ENCODE results near the gene EID2. TPM values are rescaled to one million over a fixed set of nuclear protein-coding genes. Genes with fewer than 3 reads are reported as not detected.

Gene EID2
- total and polyA plus RNA-seq, 2 donors (not counting 3 experiments of a cell fraction or from before 2014, with no cell fraction given), result 6.6 to 17.4 TPM

DNA sequence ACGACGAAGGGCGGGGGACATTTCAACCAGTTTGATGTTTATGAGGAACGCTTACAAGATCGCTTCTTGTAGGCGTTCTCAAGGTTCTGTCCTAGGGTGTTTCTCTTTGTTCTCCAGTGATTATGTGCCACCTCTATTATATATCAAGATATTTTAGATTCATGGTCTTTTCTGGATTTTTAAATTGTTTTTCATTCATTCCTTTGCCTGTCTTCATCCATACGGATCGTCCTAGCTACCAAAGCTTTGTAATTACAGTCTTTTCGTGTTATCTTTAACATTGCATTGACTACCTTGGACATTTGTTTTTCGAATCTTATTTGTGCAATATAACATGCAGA is 342 bp upstream of the EID2 start:
- Histone ChIP-seq H3K27me3 (ENCODE audit: control insufficient read depth in 2 of 2, insufficient read depth in 2 of 2, low read length in 2 of 2) (no peaks in the 10 kb centered on the region), H3K4me1 (ENCODE audit: control insufficient read depth, extremely low read depth, insufficient read depth, low read length) (peaks cover 25% of the 10 kb centered on the region), H2AFZ (ENCODE audit: low read depth, low read length) (peak overlapping the region; percentile 32), H3K4me2 (ENCODE audit: insufficient read depth, low read length) (peak overlapping the region; percentile 5), H3K27ac (ENCODE audit: insufficient read depth, low read depth, low read length) (no peak overlapping the region), H3K9ac (replicated peaks; ENCODE audit: extremely low read depth, insufficient read depth, low read length) (no peak overlapping the region), H4K20me1 (replicated peaks; ENCODE audit: control insufficient read depth, extremely low read depth, insufficient read depth, low read length) (peaks cover 4% of the 10 kb centered on the region), H3K9me1 (replicated peaks; ENCODE audit: control insufficient read depth, extremely low read depth, insufficient read depth, low read length) (no peaks in the 10 kb centered on the region), H3K79me2 (ENCODE audit: control insufficient read depth, insufficient read depth, low read length) (peaks cover 11% of the 10 kb centered on the region), H3K36me3 (ENCODE audit: control insufficient read depth in 2 of 2, extremely low read depth in 1 of 2, insufficient read depth in 2 of 2, low read length in 2 of 2) (no peaks in the 10 kb centered on the region), H3K4me3 (replicated peaks in 1 of 3; ENCODE audit: insufficient read depth in 1 of 3, low read depth in 1 of 3, low read length in 3 of 3) (peak overlapping the region in 1 of 3 experiments; percentile 3), H3K9me3 (replicated peaks; ENCODE audit: control insufficient read depth, insufficient read depth, low read length) (no peaks in the 10 kb centered on the region)
- intact Hi-C loops (cut with micrococcal nuclease) (no loop called here), dilution Hi-C loops (cut with MboI; ENCODE audit: extremely low pct_ligation_motif_present, low sequenced_read_pairs) (no loop called here)
- BruUV-seq (replicated peaks), result no TSS peak
- ChIA-PET POLR2A (no interaction called here), CTCF (interaction anchor here (1.0 to 2.1 kb wide), 4 partner anchors 10 to 100 kb away, joined by 3 to 8 read pairs (median 8); no protein-coding TSS in a partner anchor)
- TF ChIP-seq MYC (IDR thresholded peaks at IDR 0.05; ENCODE audit: low read depth, low read length) (no peak), POLR2AphosphoS5 (IDR thresholded peaks at IDR 0.05; ENCODE audit: insufficient read depth, low read depth, low read length) (no peak), POLR2A (IDR thresholded peaks at IDR 0.05; ENCODE audit: low read depth, low read length) (no peak), FOS (IDR thresholded peaks at IDR 0.05; ENCODE audit: borderline replicate concordance, insufficient read depth, low read length) (no peak), EZH2 (IDR thresholded peaks at IDR 0.05; ENCODE audit: borderline replicate concordance, low read depth, low read length, severe bottlenecking) (no peak), JUN (IDR thresholded peaks at IDR 0.05; ENCODE audit: borderline replicate concordance, insufficient read depth, insufficient read length, low read depth) (no peak), GATA2 (IDR thresholded peaks at IDR 0.05; ENCODE audit: insufficient read depth, insufficient read length, low read depth, low read length) (no peak)
- TF ChIP-seq, protein P1, sequence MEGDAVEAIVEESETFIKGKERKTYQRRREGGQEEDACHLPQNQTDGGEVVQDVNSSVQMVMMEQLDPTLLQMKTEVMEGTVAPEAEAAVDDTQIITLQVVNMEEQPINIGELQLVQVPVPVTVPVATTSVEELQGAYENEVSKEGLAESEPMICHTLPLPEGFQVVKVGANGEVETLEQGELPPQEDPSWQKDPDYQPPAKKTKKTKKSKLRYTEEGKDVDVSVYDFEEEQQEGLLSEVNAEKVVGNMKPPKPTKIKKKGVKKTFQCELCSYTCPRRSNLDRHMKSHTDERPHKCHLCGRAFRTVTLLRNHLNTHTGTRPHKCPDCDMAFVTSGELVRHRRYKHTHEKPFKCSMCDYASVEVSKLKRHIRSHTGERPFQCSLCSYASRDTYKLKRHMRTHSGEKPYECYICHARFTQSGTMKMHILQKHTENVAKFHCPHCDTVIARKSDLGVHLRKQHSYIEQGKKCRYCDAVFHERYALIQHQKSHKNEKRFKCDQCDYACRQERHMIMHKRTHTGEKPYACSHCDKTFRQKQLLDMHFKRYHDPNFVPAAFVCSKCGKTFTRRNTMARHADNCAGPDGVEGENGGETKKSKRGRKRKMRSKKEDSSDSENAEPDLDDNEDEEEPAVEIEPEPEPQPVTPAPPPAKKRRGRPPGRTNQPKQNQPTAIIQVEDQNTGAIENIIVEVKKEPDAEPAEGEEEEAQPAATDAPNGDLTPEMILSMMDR (IDR thresholded peaks at IDR 0.05; ENCODE audit: extremely low read depth in 1 of 2, insufficient read depth in 1 of 2, low read depth in 1 of 2, low read length in 2 of 2), result no peak
- TF ChIP-seq, protein P2, sequence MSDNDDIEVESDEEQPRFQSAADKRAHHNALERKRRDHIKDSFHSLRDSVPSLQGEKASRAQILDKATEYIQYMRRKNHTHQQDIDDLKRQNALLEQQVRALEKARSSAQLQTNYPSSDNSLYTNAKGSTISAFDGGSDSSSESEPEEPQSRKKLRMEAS (IDR thresholded peaks at IDR 0.05; ENCODE audit: insufficient read depth, insufficient read length), result no peak
- no peak for FAIRE-seq
- DNase-seq (ENCODE audit: low read depth, low spot score), result no peak
